H1 (cell line): ENCODE data around the gene RRAD. TPM values are rescaled to one million over a fixed set of nuclear protein-coding genes. Genes with fewer than 3 reads are reported as not detected.

ENCODE experiments used
- CTCF ChIA-PET: fragments of 300-600 bp; sonication (Branson Sonifier 250); formaldehyde crosslinking; loops from one replicate; lab custom pipeline; 2021; ENCODE audit not compliant: partially characterized antibody; lab: Charles Lee
- POLR2A ChIA-PET: fragments of 300-600 bp; sonication (Branson Sonifier 250); formaldehyde crosslinking; loops from one replicate; lab custom pipeline; 2021; ENCODE audit warnings: inconsistent platforms; ENCODE audit not compliant: partially characterized antibody; lab: Charles Lee
- DNase-seq, 2 experiments: peaks; one replicate each; pipeline versions ENCODE4 v3.0.0 to v3.0.0-alpha.2; 2010 to 2022; ENCODE audit warnings: low spot score in 2 of 2, low read depth in 1 of 2, mixed read lengths in 1 of 2
- FAIRE-seq: peaks from 2 replicates; lab custom pipeline; 2011; peaks lifted over from hg19 to GRCh38; lab: Jason Lieb, UNC
- H2AFZ ChIP-seq: 2 replicates; pipeline ENCODE4 v1.8.1; 2012; ENCODE audit warnings: low read length, inconsistent platforms
- H2AK5ac ChIP-seq: 2 replicates; pipeline ENCODE4 v1.6.1; 2013; ENCODE audit warnings: low read depth, low read length
- H2BK120ac ChIP-seq: replicated peaks from 2 replicates; pipeline ENCODE3; 2013; ENCODE audit warnings: low read depth, low read length, inconsistent platforms
- H2BK12ac ChIP-seq: 2 replicates; pipeline ENCODE4 v1.6.1; 2013; ENCODE audit warnings: low read depth, low read length
- H2BK15ac ChIP-seq: 2 replicates; pipeline ENCODE4 v1.6.1; 2013; ENCODE audit warnings: low read length
- H2BK20ac ChIP-seq: 2 replicates; pipeline ENCODE4 v1.6.1; 2013; ENCODE audit warnings: low read length
- H2BK5ac ChIP-seq: 2 replicates; pipeline ENCODE4 v1.6.1; 2013; ENCODE audit warnings: low read depth, low read length
- H3K14ac ChIP-seq: 2 replicates; pipeline ENCODE4 v1.6.1; 2013; ENCODE audit warnings: inconsistent platforms; ENCODE audit not compliant: insufficient read length
- H3K18ac ChIP-seq: 2 replicates; pipeline ENCODE4 v1.6.1; 2013; ENCODE audit warnings: low read length; ENCODE audit errors: extremely low read depth
- H3K23ac ChIP-seq: 2 replicates; pipeline ENCODE4 v1.6.1; 2013; ENCODE audit warnings: inconsistent platforms; ENCODE audit not compliant: insufficient read length
- H3K23me2 ChIP-seq: 2 replicates; pipeline ENCODE4 v1.6.1; 2013; ENCODE audit warnings: low read depth, low read length
- H3K27ac ChIP-seq: 2 replicates; pipeline ENCODE4 v1.6.1; 2011; ENCODE audit warnings: low read depth, low read length, inconsistent platforms
- H3K27me3 ChIP-seq, 4 experiments: replicated peaks in 1 of 4; 1 replicate in 1 of 4; 2 replicates in 3 of 4; pipeline versions ENCODE4 v1.6.1 to v1.8.1; 2011 to 2013; ENCODE audit warnings: low read length in 3 of 4, mild to moderate bottlenecking in 3 of 4, inconsistent platforms in 2 of 4, mixed read lengths in 2 of 4, moderate library complexity in 1 of 4; ENCODE audit not compliant: control insufficient read depth in 3 of 4, insufficient read depth in 3 of 4; ENCODE audit errors: extremely low read depth in 1 of 4
- H3K36me3 ChIP-seq, 4 experiments: 2 replicates each; pipeline versions ENCODE4 v1.6.1 to v1.8.1; 2011 to 2013; ENCODE audit warnings: mild to moderate bottlenecking in 4 of 4, low read length in 3 of 4, moderate library complexity in 2 of 4, control low read depth in 1 of 4, inconsistent platforms in 1 of 4; ENCODE audit not compliant: insufficient read depth in 4 of 4, control insufficient read depth in 2 of 4
- H3K4ac ChIP-seq: replicated peaks from 2 replicates; pipeline ENCODE3; 2013; ENCODE audit warnings: low read length, low read depth, mixed read lengths, inconsistent platforms; ENCODE audit not compliant: insufficient read length
- H3K4me1 ChIP-seq, 4 experiments: replicated peaks in 1 of 4; 1 replicate in 1 of 4; 2 replicates in 3 of 4; pipeline versions ENCODE4 v1.6.1 to v1.8.1; 2011 to 2013; ENCODE audit warnings: low read length in 3 of 4, inconsistent platforms in 2 of 4, mixed read lengths in 1 of 4; ENCODE audit not compliant: insufficient read depth in 4 of 4, control insufficient read depth in 3 of 4
- H3K4me2 ChIP-seq, 2 experiments: 2 replicates each; pipeline versions ENCODE4 v1.6.1 to v1.8.1; 2011 to 2013; ENCODE audit warnings: low read depth in 2 of 2, low read length in 2 of 2, control low read depth in 1 of 2, inconsistent platforms in 1 of 2, mild to moderate bottlenecking in 1 of 2; ENCODE audit not compliant: insufficient read depth in 1 of 2
- H3K4me3 ChIP-seq, 4 experiments: fragments of 200-600, 300-600 bp in 1 of 4; sonication (generic), shearing (Covaris generic), sonication (Bioruptor Twin) in 1 of 4; 2 replicates each; pipeline versions ENCODE4 v1.5.1 to v1.8.1; 2011 to 2016; ENCODE audit warnings: low read length in 4 of 4, low read depth in 3 of 4, control low read depth in 2 of 4, inconsistent platforms in 2 of 4, mild to moderate bottlenecking in 2 of 4, mixed read lengths in 1 of 4, moderate library complexity in 1 of 4; ENCODE audit not compliant: insufficient read depth in 2 of 4; ENCODE audit errors: extremely low read depth in 1 of 4
- H3K56ac ChIP-seq: replicated peaks from 2 replicates; pipeline ENCODE3; 2013; ENCODE audit warnings: low read depth, mild to moderate bottlenecking, mixed read lengths, low read length, inconsistent platforms; ENCODE audit not compliant: insufficient read length
- H3K79me1 ChIP-seq: 2 replicates; pipeline ENCODE4 v1.6.1; 2013; ENCODE audit warnings: low read depth, low read length, control low read depth
- H3K79me2 ChIP-seq, 2 experiments: 2 replicates each; pipeline versions ENCODE4 v1.6.1 to v1.8.1; 2012 to 2013; ENCODE audit warnings: low read length in 2 of 2, mild to moderate bottlenecking in 2 of 2, inconsistent platforms in 1 of 2; ENCODE audit not compliant: insufficient read depth in 2 of 2, control insufficient read depth in 1 of 2
- H3K9ac ChIP-seq, 4 experiments: replicated peaks in 1 of 4; 1 replicate in 1 of 4; 2 replicates in 3 of 4; pipeline versions ENCODE4 v1.6.1 to v1.8.1; 2011 to 2013; ENCODE audit warnings: low read depth in 3 of 4, low read length in 3 of 4, control low read depth in 2 of 4, mild to moderate bottlenecking in 2 of 4, moderate library complexity in 2 of 4, inconsistent platforms in 1 of 4; ENCODE audit errors: extremely low read depth in 1 of 4
- H3K9me3 ChIP-seq, 2 experiments: 2 replicates each; pipeline versions ENCODE4 v1.6.1 to v1.8.1; 2012 to 2013; ENCODE audit warnings: mild to moderate bottlenecking in 2 of 2, moderate library complexity in 2 of 2, control low read depth in 1 of 2, inconsistent platforms in 1 of 2, low read depth in 1 of 2, low read length in 1 of 2, mixed read lengths in 1 of 2; ENCODE audit not compliant: insufficient read depth in 2 of 2
- H4K20me1 ChIP-seq, 2 experiments: replicated peaks in 1 of 2; 2 replicates each; pipeline versions ENCODE3 to v1.8.1; 2011 to 2013; ENCODE audit warnings: inconsistent platforms in 2 of 2, low read length in 2 of 2, mild to moderate bottlenecking in 1 of 2; ENCODE audit not compliant: insufficient read depth in 2 of 2, control insufficient read depth in 1 of 2
- H4K5ac ChIP-seq: 2 replicates; pipeline ENCODE4 v1.6.1; 2013; ENCODE audit warnings: low read length, low read depth, mixed read lengths, inconsistent platforms; ENCODE audit not compliant: insufficient read length
- H4K8ac ChIP-seq: 2 replicates; pipeline ENCODE4 v1.8.0; 2013; ENCODE audit warnings: mild to moderate bottlenecking, moderate library complexity, low read length, inconsistent platforms; ENCODE audit not compliant: insufficient read depth; ENCODE audit errors: extremely low read depth
- H4K91ac ChIP-seq: replicated peaks from 2 replicates; pipeline ENCODE3; 2013; ENCODE audit warnings: low read length, mixed read lengths, inconsistent platforms; ENCODE audit not compliant: insufficient read length
- WGBS, 2 experiments: shearing (Covaris generic) in 1 of 2; methylation state at CpG; one replicate each; pipeline versions ENCODE4 v1.1.6 to v1.1.7; 2013 to 2015; ENCODE audit warnings: low lambda C conversion rate in 2 of 2, mixed read lengths in 2 of 2, inconsistent platforms in 1 of 2, low coverage in 1 of 2, missing lambda C conversion rate in 1 of 2; ENCODE audit not compliant: insufficient replicate concordance in 2 of 2, insufficient coverage in 1 of 2, insufficient read length in 1 of 2; ENCODE audit errors: extremely low coverage in 1 of 2, missing lambda C conversion rate in 1 of 2; 5-methylcytosine and 5-hydroxymethylcytosine counted together
- polyA plus RNA-seq, 7 experiments: library from polyadenylated mRNA; depleted of rRNA in 3 of 7; stranded (reverse) in 5 of 7; unstranded in 2 of 7; fragments of >200 nt in 5 of 7; fragments of 200-250 nt in 2 of 7; gene quantifications; 1 replicate in 5 of 7; 2 replicates in 1 of 7; 4 replicates in 1 of 7; pipeline versions ENCODE4 v1.2.1 to v1.2.3, GENCODE V29; 2011 to 2013; ENCODE audit warnings: missing spikeins in 2 of 7, mixed read lengths in 2 of 7
- total RNA-seq: library from RNA; stranded (reverse); fragmentation: NEBNext Ultra II Directional; extraction: Animal tissue kit (Norgen Biotek cat#: 25700); gene quantifications from 2 replicates; pipeline ENCODE4 v1.2.1, GENCODE V29; 2021

RRAD gene
- total and polyA plus RNA-seq, 2 of the 8 experiments (the other 6 are each of a cell fraction or from before 2014, with no cell fraction given): 0.17 TPM; not detected in 1

- Histone ChIP-seq H4K91ac (no peak overlapping the region), H3K14ac (no peak overlapping the region), H3K23ac (no peak overlapping the region), H3K79me1 (no peaks in the 10 kb centered on the region), H2BK20ac (no peak overlapping the region), H2BK15ac (no peak overlapping the region), H3K4me3 (no peak overlapping the region), H3K4me1 (peaks cover 0 to 3% (median under 1%) of the 10 kb centered on the region in 4 experiments; a peak in 3 of 7 replicates), H4K20me1 (no peaks in the 10 kb centered on the region), H3K23me2 (no peaks in the 10 kb centered on the region; the same call in 1 of the 2 replicates), H3K79me2 (no peaks in the 10 kb centered on the region), H4K8ac (no peak overlapping the region), H3K9ac (no peak overlapping the region), H2BK120ac (no peak overlapping the region), H3K4ac (no peak overlapping the region), H2AK5ac (no peak overlapping the region), H3K36me3 (no peaks in the 10 kb centered on the region), H2BK12ac (no peak overlapping the region), H3K27me3 (no peaks in the 10 kb centered on the region), H3K18ac (no peak overlapping the region), H3K9me3 (no peaks in the 10 kb centered on the region), H2BK5ac (no peak overlapping the region), H3K56ac (no peak overlapping the region), H2AFZ (no peak overlapping the region), H4K5ac (no peak overlapping the region), H3K4me2 (no peak overlapping the region), H3K27ac (no peak overlapping the region)
- DNase-seq (no peak), FAIRE-seq (no peak)
- ChIA-PET CTCF (interaction anchor here (0.6 to 12.2 kb wide), 20 partner anchors 7 to 577 kb away, joined by 3 to 130 read pairs (median 5); partner anchors contain the start of genes B3GNT9, CDH16, CES4A and NOL3), POLR2A (interaction anchor here (1.7 kb wide), 1 partner anchor 13 kb away, joined by 6 read pairs; no protein-coding TSS in a partner anchor)
- 88% methylated on average over 1 of the region's 1 CpG; no CpG with 5 or more reads in 1 of the 2 experiments for WGBS, 2 experiments
Observed at GRCh38 chr16:66960270-66960669, 34.9 kb upstream of the RRAD start.
